ENCODE results near the gene SCIN. TPM values are rescaled to one million over a fixed set of nuclear protein-coding genes. Genes with fewer than 3 reads are reported as not detected.
"Not testable (repeated sequence)": the region's sequence is repeated elsewhere in the genome, so short reads cannot be mapped to it uniquely, and the experiment has no call there.

SCIN gene
- total and polyA plus RNA-seq, 2 donors (not counting 1 experiment from before 2014, with no cell fraction given) = 0.49 to 0.97 TPM

- intact Hi-C loops (cut with micrococcal nuclease) = no loop called here
- ATAC-seq (ENCODE audit: low read depth) (no peak), DNase-seq (no peak)
- CTCF ChIA-PET = interaction anchor here (0.7 to 1.0 kb wide), 2 partner anchors 188 to 609 kb away, joined by 4 to 5 read pairs; no protein-coding TSS in a partner anchor
- no peak for TF ChIP-seq EZH2 (IDR thresholded peaks at IDR 0.05; ENCODE audit: borderline replicate concordance, insufficient read depth, low read depth, low read length, poor library complexity, severe bottlenecking)
- TF ChIP-seq CTCF (IDR thresholded peaks at IDR 0.05) = no peak
- Histone ChIP-seq H3K4me2 (replicated peaks; ENCODE audit: low read depth, low read length, poor library complexity, severe bottlenecking) (no peak overlapping the region), H3K4me1 (ENCODE audit: control insufficient read depth in 2 of 2, insufficient read depth in 2 of 2, low read length in 2 of 2) (no peaks in the 10 kb centered on the region), H3K79me2 (ENCODE audit: control insufficient read depth, insufficient read depth, low read length) (no peaks in the 10 kb centered on the region), H3K36me3 (replicated peaks in 1 of 2; ENCODE audit: control extremely low read depth in 1 of 2, control insufficient read depth in 1 of 2, extremely low read depth in 1 of 2, insufficient read depth in 2 of 2, low read length in 1 of 2) (no peaks in the 10 kb centered on the region), H2AFZ (ENCODE audit: insufficient read depth, low read depth, low read length, poor library complexity, severe bottlenecking) (no peak overlapping the region), H3K9ac (ENCODE audit: low read length) (no peak overlapping the region), H3K27me3 (replicated peaks in 1 of 4; ENCODE audit: control extremely low read depth in 1 of 4, control insufficient read depth in 3 of 4, insufficient read depth in 4 of 4, low read length in 3 of 4) (no peaks in the 10 kb centered on the region), H4K20me1 (ENCODE audit: control insufficient read depth, insufficient read depth, low read length, poor library complexity, severe bottlenecking) (no peaks in the 10 kb centered on the region), H3K4me3 (ENCODE audit: control extremely low read depth in 1 of 5, extremely low read depth in 1 of 5, insufficient read depth in 1 of 5, low read depth in 2 of 5, low read length in 4 of 5) (no peak overlapping the region), H3K27ac (ENCODE audit: low read length in 2 of 2) (no peak overlapping the region), H3K9me3 (ENCODE audit: control extremely low read depth in 1 of 3, control insufficient read depth in 2 of 3, insufficient read depth in 1 of 3, low read length in 2 of 3) (no peaks in the 10 kb centered on the region)
- POLR2A ChIA-PET = no interaction called here
- Mint-ChIP-seq H3K4me3 (no peak overlapping the region), H3K27me3 (no peaks in the 10 kb centered on the region), H3K27ac (no peak overlapping the region), H3K4me1 (no peaks in the 10 kb centered on the region), H3K9me3 (ENCODE audit: insufficient read depth) (no peaks in the 10 kb centered on the region)
- WGBS (ENCODE audit: insufficient coverage) = 100% methylated on average over 1 of the region's 2 CpGs
Measured at GRCh38 chr7:12653518-12653917, 83.0 kb downstream of the SCIN start.

- Histone ChIP-seq H3K9me3 (ENCODE audit: control extremely low read depth in 1 of 3, control insufficient read depth in 2 of 3, insufficient read depth in 1 of 3, low read length in 2 of 3) (no peaks in the 10 kb centered on the region), H3K9ac (ENCODE audit: low read length) (no peak overlapping the region), H2AFZ (ENCODE audit: insufficient read depth, low read depth, low read length, poor library complexity, severe bottlenecking) (no peak overlapping the region), H3K4me1 (ENCODE audit: control insufficient read depth in 2 of 2, insufficient read depth in 2 of 2, low read length in 2 of 2) (no peaks in the 10 kb centered on the region), H3K36me3 (replicated peaks in 1 of 2; ENCODE audit: control extremely low read depth in 1 of 2, control insufficient read depth in 1 of 2, extremely low read depth in 1 of 2, insufficient read depth in 2 of 2, low read length in 1 of 2) (no peaks in the 10 kb centered on the region), H3K79me2 (ENCODE audit: control insufficient read depth, insufficient read depth, low read length) (no peaks in the 10 kb centered on the region), H4K20me1 (ENCODE audit: control insufficient read depth, insufficient read depth, low read length, poor library complexity, severe bottlenecking) (no peaks in the 10 kb centered on the region), H3K4me3 (ENCODE audit: control extremely low read depth in 1 of 5, extremely low read depth in 1 of 5, insufficient read depth in 1 of 5, low read depth in 2 of 5, low read length in 4 of 5) (no peak overlapping the region), H3K27ac (ENCODE audit: low read length in 2 of 2) (no peak overlapping the region), H3K27me3 (replicated peaks in 1 of 4; ENCODE audit: control extremely low read depth in 1 of 4, control insufficient read depth in 3 of 4, insufficient read depth in 4 of 4, low read length in 3 of 4) (no peaks in the 10 kb centered on the region), H3K4me2 (replicated peaks; ENCODE audit: low read depth, low read length, poor library complexity, severe bottlenecking) (no peak overlapping the region)
- no CpG with 5 or more reads among the region's 2 CpGs for WGBS (ENCODE audit: insufficient coverage)
- Mint-ChIP-seq H3K4me1 (no peaks in the 10 kb centered on the region), H3K27me3 (no peaks in the 10 kb centered on the region), H3K9me3 (ENCODE audit: insufficient read depth) (no peaks in the 10 kb centered on the region), H3K4me3 (no peak overlapping the region), H3K27ac (no peak overlapping the region)
- ATAC-seq (ENCODE audit: low read depth) (no peak), DNase-seq (no peak)
- POLR2A ChIA-PET = no interaction called here
- TF ChIP-seq EZH2 (IDR thresholded peaks at IDR 0.05; ENCODE audit: borderline replicate concordance, insufficient read depth, low read depth, low read length, poor library complexity, severe bottlenecking) (no peak), CTCF (IDR thresholded peaks at IDR 0.05) (no peak)
- intact Hi-C loops (cut with micrococcal nuclease) = no loop called here
- CTCF ChIA-PET = no interaction called here
Measured at GRCh38 chr7:12655161-12655560, 84.6 kb downstream of the SCIN start.

- WGBS (ENCODE audit: insufficient coverage) = 94% methylated on average over 8 of the region's 8 CpGs
- H3K4me1 ChIP-seq (ENCODE audit: control insufficient read depth in 2 of 2, insufficient read depth in 2 of 2, low read length in 2 of 2); H3K9me3 ChIP-seq (ENCODE audit: control extremely low read depth in 1 of 3, control insufficient read depth in 2 of 3, insufficient read depth in 1 of 3, low read length in 2 of 3); H3K27me3 ChIP-seq (replicated peaks in 1 of 4; ENCODE audit: control extremely low read depth in 1 of 4, control insufficient read depth in 3 of 4, insufficient read depth in 4 of 4, low read length in 3 of 4); CTCF ChIA-PET; H3K9me3 Mint-ChIP-seq (ENCODE audit: insufficient read depth); H3K9ac ChIP-seq (ENCODE audit: low read length); intact Hi-C loops (cut with micrococcal nuclease); H3K27ac ChIP-seq (ENCODE audit: low read length in 2 of 2); ATAC-seq (ENCODE audit: low read depth); H3K4me1 Mint-ChIP-seq; H3K79me2 ChIP-seq (ENCODE audit: control insufficient read depth, insufficient read depth, low read length); H3K4me3 Mint-ChIP-seq; H3K27ac Mint-ChIP-seq; DNase-seq; H4K20me1 ChIP-seq (ENCODE audit: control insufficient read depth, insufficient read depth, low read length, poor library complexity, severe bottlenecking); POLR2A ChIA-PET; H3K36me3 ChIP-seq (replicated peaks in 1 of 2; ENCODE audit: control extremely low read depth in 1 of 2, control insufficient read depth in 1 of 2, extremely low read depth in 1 of 2, insufficient read depth in 2 of 2, low read length in 1 of 2); H3K4me2 ChIP-seq (replicated peaks; ENCODE audit: low read depth, low read length, poor library complexity, severe bottlenecking); H2AFZ ChIP-seq (ENCODE audit: insufficient read depth, low read depth, low read length, poor library complexity, severe bottlenecking); H3K27me3 Mint-ChIP-seq; H3K4me3 ChIP-seq (ENCODE audit: control extremely low read depth in 1 of 5, extremely low read depth in 1 of 5, insufficient read depth in 1 of 5, low read depth in 2 of 5, low read length in 4 of 5): not testable (repeated sequence)
Measured at GRCh38 chr7:12660423-12660822, 89.9 kb downstream of the SCIN start.
